Smooth muscle cell (in vitro differentiated cells): ENCODE measurements around the gene SPG11. TPM values are rescaled to one million over a fixed set of nuclear protein-coding genes. Genes with fewer than 3 reads are reported as not detected.

ENCODE experiments used
- DNase-seq: peaks from one replicate; lab custom pipeline; 2025; ENCODE audit not compliant: unreplicated experiment; lab: John Stamatoyannopoulos, UW
- H2AFZ ChIP-seq: fragments of 200-600 bp; sonication (generic); 2 replicates; pipeline ENCODE4 v1.6.0; 2016; ENCODE audit warnings: antibody characterized with exemption, low read depth, mild to moderate bottlenecking
- H3F3A ChIP-seq: fragments of 200-600 bp; sonication (generic); 2 replicates; pipeline ENCODE4 v1.6.0; 2017; ENCODE audit warnings: antibody characterized with exemption, low read depth
- H3K27ac ChIP-seq: fragments of 200-600 bp; sonication (generic); 2 replicates; pipeline ENCODE4 v1.5.1; 2016; ENCODE audit warnings: low read depth, mild to moderate bottlenecking
- H3K27me3 ChIP-seq: fragments of 200-600 bp; sonication (generic); 2 replicates; pipeline ENCODE4 v1.6.1; 2016; ENCODE audit warnings: low read depth, mild to moderate bottlenecking
- H3K36me3 ChIP-seq: fragments of 200-600 bp; sonication (generic); 2 replicates; pipeline ENCODE4 v1.5.1; 2016; ENCODE audit warnings: low read depth
- H3K4me1 ChIP-seq: fragments of 200-600 bp; sonication (generic); 2 replicates; pipeline ENCODE4 v1.5.1; 2016; ENCODE audit warnings: low read depth
- H3K4me2 ChIP-seq: fragments of 200-600 bp; sonication (generic); 2 replicates; pipeline ENCODE4 v1.6.0; 2016; ENCODE audit warnings: mild to moderate bottlenecking
- H3K4me3 ChIP-seq: fragments of 200-600 bp; sonication (generic); 2 replicates; pipeline ENCODE4 v1.5.1; 2016; ENCODE audit warnings: mild to moderate bottlenecking
- H3K79me2 ChIP-seq: fragments of 200-600 bp; sonication (generic); 2 replicates; pipeline ENCODE4 v1.6.0; 2016; ENCODE audit warnings: low read depth, mild to moderate bottlenecking
- H3K9ac ChIP-seq: fragments of 200-600 bp; sonication (generic); 2 replicates; pipeline ENCODE4 v1.6.0; 2016; ENCODE audit warnings: low read depth
- H3K9me3 ChIP-seq: fragments of 200-600 bp; sonication (generic); replicated peaks from 2 replicates; pipeline ENCODE4 v1.5.1; 2016; ENCODE audit warnings: low read depth
- H4K20me1 ChIP-seq: fragments of 200-600 bp; sonication (generic); 2 replicates; pipeline ENCODE4 v1.6.0; 2016; ENCODE audit warnings: low read depth
- CTCF ChIP-seq: fragments of 200-600 bp; sonication (generic); IDR thresholded peaks from 2 replicates; pipeline ENCODE4 v1.5.1; 2017; ENCODE audit warnings: borderline replicate concordance, mild to moderate bottlenecking, antibody characterized with exemption; ENCODE audit not compliant: insufficient read depth, poor library complexity, severe bottlenecking
- WGBS: methylation state at CpG from one replicate; pipeline ENCODE4 v1.1.7; 2016; ENCODE audit warnings: low lambda C conversion rate; 5-methylcytosine and 5-hydroxymethylcytosine counted together
- polyA plus RNA-seq: library from polyadenylated mRNA; unstranded; fragments of >200 nt; fragmentation: Nextera tagmentation; extraction: Ambion mirVana; gene quantifications from 2 replicates; pipeline ENCODE4 v1.2.1, GENCODE V29; 2016
- total RNA-seq: library from RNA; depleted of rRNA; stranded (reverse); fragments of >200 nt; gene quantifications from 2 replicates; pipeline ENCODE4 v1.2.3, GENCODE V29; 2014

SPG11 gene
- total and polyA plus RNA-seq, 2 experiments from 2014 or later: 16.2 to 48.6 TPM

- Histone ChIP-seq H3K4me3 (no peak overlapping the region), H4K20me1 (no peaks in the 10 kb centered on the region), H3K4me1 (no peaks in the 10 kb centered on the region), H3K9me3 (no peaks in the 10 kb centered on the region), H3K36me3 (peaks cover 9% of the 10 kb centered on the region), H3K79me2 (no peaks in the 10 kb centered on the region), H3K27me3 (no peaks in the 10 kb centered on the region), H3F3A (no peaks in the 10 kb centered on the region), H3K4me2 (no peak overlapping the region), H3K27ac (no peak overlapping the region), H2AFZ (no peak overlapping the region), H3K9ac (no peak overlapping the region)
- no peak for DNase-seq
- TF ChIP-seq CTCF: no peak
Observed at GRCh38 chr15:44623178-44623577, 40.3 kb downstream of the SPG11 start.

GRCh38 chr15:44620081-44620480 is 43.4 kb downstream of the SPG11 start:
- no peak overlapping the region for H3K4me2 ChIP-seq
- peaks cover 11% of the 10 kb centered on the region for H3K36me3 ChIP-seq
- no peak for DNase-seq
- H4K20me1 ChIP-seq: no peaks in the 10 kb centered on the region
- no peaks in the 10 kb centered on the region for H3F3A ChIP-seq
- 100% methylated on average over 1 of the region's 1 CpG for WGBS
- H3K9me3 ChIP-seq: no peaks in the 10 kb centered on the region
- H2AFZ ChIP-seq: no peak overlapping the region
- no peaks in the 10 kb centered on the region for H3K79me2 ChIP-seq
- no peaks in the 10 kb centered on the region for H3K27me3 ChIP-seq
- H3K4me1 ChIP-seq: no peaks in the 10 kb centered on the region
- H3K4me3 ChIP-seq: no peak overlapping the region
- no peak for TF ChIP-seq CTCF
- H3K9ac ChIP-seq: no peak overlapping the region
- H3K27ac ChIP-seq: no peak overlapping the region

GRCh38 chr15:44616974-44617373 is 46.5 kb downstream of the SPG11 start:
- H3K9me3 ChIP-seq: no peaks in the 10 kb centered on the region
- no peaks in the 10 kb centered on the region for H3K79me2 ChIP-seq
- DNase-seq: no peak
- H3K27ac ChIP-seq: no peak overlapping the region
- H3K4me1 ChIP-seq: no peaks in the 10 kb centered on the region
- no peak overlapping the region for H3K9ac ChIP-seq
- H3K4me2 ChIP-seq: no peak overlapping the region
- H3K4me3 ChIP-seq: no peak overlapping the region
- 93% methylated on average over 2 of the region's 2 CpGs for WGBS
- no peak overlapping the region for H2AFZ ChIP-seq
- no peak for TF ChIP-seq CTCF
- no peaks in the 10 kb centered on the region for H3K27me3 ChIP-seq
- H3K36me3 ChIP-seq: peaks cover 25% of the 10 kb centered on the region
- H3F3A ChIP-seq: no peaks in the 10 kb centered on the region
- H4K20me1 ChIP-seq: no peaks in the 10 kb centered on the region

- Histone ChIP-seq H2AFZ (no peak overlapping the region), H4K20me1 (no peaks in the 10 kb centered on the region), H3K9me3 (no peaks in the 10 kb centered on the region), H3K4me3 (no peak overlapping the region), H3K4me1 (no peaks in the 10 kb centered on the region), H3K79me2 (no peaks in the 10 kb centered on the region), H3K9ac (no peak overlapping the region), H3K27me3 (no peaks in the 10 kb centered on the region), H3K36me3 (peaks cover 19% of the 10 kb centered on the region), H3F3A (no peaks in the 10 kb centered on the region), H3K27ac (no peak overlapping the region), H3K4me2 (no peak overlapping the region)
- DNase-seq: no peak
- TF ChIP-seq CTCF: no peak
- 96% methylated on average over 1 of the region's 1 CpG for WGBS
Observed at GRCh38 chr15:44606740-44607139, 56.7 kb downstream of the SPG11 start.
